Measurements from ENCODE around the gene ANKS3. TPM values are rescaled to one million over a fixed set of nuclear protein-coding genes. Genes with fewer than 3 reads are reported as not detected.

Gene ANKS3
- total RNA-seq = 16.4 TPM
- long read RNA-seq, partial matches to known transcripts = 7 of 55 reads
- long read RNA-seq, other reads (novel, unspliced or antisense) = 45 of 55 reads

GRCh38 chr16:4734063-4734729 is at the start of gene ANKS3, which contains the start of gene DNAAF8:
Gene ANKS3 (minus strand): TSS chr16:4734271. CDS start chr16:4730149, 4,122 bp downstream.
Gene DNAAF8 (plus strand): TSS chr16:4734537. CDS start chr16:4736515, 1,978 bp downstream.
- peak; percentile 96 for DNase-seq (ENCODE audit: low spot score)

GRCh38 chr16:4783251-4783950 is 49.3 kb upstream of the ANKS3 start:
- no peak for DNase-seq (ENCODE audit: low spot score)

GRCh38 chr16:4780235-4780634 is 46.2 kb upstream of the ANKS3 start:
- DNase-seq (ENCODE audit: low spot score) = no peak

DNA sequence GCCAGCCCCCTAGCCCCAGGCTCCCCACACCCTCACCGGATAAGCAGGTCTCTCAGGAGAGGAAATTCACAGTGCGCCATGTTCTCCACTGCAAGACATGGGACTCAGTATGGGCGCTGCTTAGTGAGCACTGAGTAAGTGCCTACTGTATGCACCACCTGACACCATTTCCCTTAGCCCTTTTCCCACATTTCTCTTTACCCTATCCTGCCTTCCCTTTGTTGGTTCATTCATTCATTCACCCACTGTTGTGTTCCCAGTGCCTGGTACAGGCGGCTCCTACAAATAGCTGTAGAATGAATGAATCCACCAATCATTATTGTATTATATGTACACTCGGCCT is 44.0 kb upstream of the ANKS3 start:
- no peak for DNase-seq (ENCODE audit: low spot score)

GRCh38 chr16:4777339-4778049 is 43.4 kb upstream of the ANKS3 start:
- no peak for DNase-seq (ENCODE audit: low spot score)

DNA sequence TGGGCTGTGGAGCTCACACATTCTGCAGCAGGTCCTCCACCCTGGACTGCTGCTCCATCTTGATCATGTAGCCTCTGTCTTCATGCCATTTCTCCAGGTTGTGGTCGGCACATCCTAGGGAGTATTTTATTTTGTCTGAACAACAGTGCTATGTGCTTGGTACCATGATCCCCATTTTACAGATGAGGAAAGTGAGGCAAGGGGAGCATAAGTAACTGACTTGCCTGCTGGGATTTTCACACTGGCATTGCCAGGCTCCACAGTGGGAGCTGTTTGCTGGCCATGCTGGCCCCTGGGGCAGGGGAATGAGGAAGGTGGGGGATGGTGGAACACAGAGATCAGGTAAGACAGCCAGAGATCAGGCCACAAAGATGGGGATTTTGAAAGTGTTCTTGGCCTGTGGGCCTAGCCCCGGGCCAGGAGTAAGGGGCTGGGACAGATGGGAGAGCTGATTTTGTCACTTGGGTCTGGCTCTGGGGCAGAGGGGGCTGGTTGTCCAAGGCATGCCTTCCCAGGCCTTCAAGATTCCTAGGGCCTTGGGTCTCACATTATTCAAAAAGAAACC is 42.2 kb upstream of the ANKS3 start:
- no peak for DNase-seq (ENCODE audit: low spot score)

DNA sequence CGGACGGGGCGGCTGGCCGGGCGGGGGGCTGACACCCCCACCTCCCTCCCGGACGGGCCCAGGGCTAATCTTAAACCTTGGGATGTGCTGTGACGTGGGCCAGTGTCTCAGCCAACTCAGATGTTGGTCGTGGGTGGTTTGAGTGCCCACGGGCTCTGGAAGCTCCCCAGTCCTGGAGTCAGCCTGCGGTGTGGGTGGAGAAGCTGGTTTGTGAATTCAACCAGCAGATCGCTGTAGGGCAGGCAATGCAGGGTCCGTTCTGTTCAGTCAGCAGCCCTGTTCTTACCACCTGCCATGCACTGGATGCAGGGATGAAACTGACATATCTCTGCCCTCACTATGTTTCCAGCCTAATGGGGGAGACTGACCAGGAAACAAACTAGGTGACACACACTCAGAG is 40.9 kb upstream of the ANKS3 start:
- DNase-seq (ENCODE audit: low spot score) = no peak

GRCh38 chr16:4772351-4772750 is 38.3 kb upstream of the ANKS3 start:
- DNase-seq (ENCODE audit: low spot score) = no peak

GRCh38 chr16:4771646-4772045 is 37.6 kb upstream of the ANKS3 start:
- DNase-seq (ENCODE audit: low spot score) = no peak

DNA sequence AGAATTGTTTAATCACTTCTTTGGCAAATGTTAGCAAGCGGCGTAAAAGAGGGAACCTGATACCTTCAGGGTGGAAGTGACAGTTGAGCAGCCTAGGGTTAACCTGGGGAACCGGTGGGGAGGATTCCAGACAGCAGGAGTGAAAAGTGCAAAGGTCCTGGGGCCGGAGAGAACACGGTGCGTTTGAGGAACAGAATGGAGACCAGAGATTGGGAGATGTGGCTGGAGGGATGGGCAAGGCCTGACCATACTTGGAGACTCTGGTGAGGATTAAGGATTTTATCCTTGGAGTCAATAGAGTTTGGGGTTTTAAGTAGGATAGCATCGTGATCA is 35.2 kb upstream of the ANKS3 start:
- no peak for DNase-seq (ENCODE audit: low spot score)

DNA sequence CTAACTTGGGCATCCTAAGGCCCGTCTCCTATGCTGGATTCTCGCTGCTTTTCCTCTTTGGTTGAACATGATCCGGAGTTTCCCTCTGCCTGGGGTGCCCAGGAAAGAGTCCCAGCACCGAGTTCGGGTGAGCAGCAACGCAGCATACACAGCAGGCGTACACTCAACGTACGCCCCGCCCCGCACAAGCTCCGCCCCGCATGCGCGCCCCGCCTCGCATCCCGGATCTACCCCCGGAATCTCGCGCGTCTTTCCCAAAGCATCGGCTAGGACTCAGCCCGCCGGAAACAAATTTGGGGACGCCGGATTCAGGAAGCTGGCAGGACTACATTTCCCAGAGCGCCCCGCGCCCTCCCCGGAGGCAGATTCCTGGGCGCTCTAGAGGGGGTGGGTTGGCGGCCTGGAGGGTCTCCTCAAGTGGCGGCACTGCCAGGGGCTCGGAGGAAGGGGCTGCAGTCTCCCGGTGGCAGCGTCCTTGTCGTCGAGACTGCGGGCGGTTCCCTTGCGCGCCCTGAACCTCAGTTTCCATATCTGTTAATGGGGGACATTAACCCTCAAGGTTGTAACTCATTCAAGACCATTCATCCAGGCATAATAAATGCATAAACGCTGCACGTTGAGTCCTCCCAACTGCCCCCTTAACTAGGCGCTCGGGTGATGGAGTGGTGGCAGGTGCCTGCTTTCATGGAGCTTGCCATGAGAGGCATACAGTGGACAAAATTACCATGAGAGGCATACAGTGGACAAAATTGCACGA is 34.7 kb upstream of the ANKS3 start:
- peak; percentile 97 for DNase-seq (ENCODE audit: low spot score)

DNA sequence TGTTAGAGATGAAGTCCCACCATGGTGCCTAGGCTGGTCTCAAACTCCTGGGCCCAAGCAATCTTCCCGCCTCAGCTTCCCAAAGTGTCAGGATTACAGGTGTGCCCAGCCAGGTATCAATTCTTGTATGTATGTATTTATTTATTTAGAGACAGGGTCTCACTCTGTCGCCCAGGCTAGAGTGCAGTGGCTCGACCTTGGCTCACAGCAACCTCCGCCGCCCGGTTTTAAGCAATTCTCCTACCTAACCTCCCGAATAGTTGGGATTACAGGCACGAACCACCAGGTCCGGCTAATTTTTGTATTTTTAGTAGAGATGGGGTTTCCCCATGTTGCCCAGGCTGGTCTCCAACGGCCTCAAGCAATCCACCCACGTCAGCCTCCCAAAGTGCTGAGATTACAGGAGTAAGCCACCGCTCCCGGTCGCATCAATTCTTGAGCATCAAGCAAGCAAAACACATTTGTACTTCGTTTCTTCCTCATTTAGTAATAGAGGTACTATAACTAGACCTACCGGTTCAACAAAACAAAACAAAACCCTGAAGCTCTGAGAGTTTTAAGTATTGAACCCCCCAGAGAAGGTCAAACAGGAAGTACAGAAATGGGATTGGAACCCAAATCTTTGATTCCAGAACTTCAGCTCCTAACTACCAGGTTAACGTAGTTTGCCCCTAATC is 33.9 kb upstream of the ANKS3 start:
- DNase-seq (ENCODE audit: low spot score) = no peak

- peak; percentile 99 for DNase-seq (ENCODE audit: low spot score)
These were observed 33.0 kb upstream of the ANKS3 start, which contains the start of gene ZNF500 for GRCh38 chr16:4766875-4767628. Gene ZNF500 (minus strand): TSS chr16:4767162. CDS start chr16:4765978, 1,184 bp downstream.

GRCh38 chr16:4765511-4766474 is 31.7 kb upstream of the ANKS3 start:
- no peak for DNase-seq (ENCODE audit: low spot score)

- no peak for DNase-seq (ENCODE audit: low spot score)
These were observed 29.7 kb upstream of the ANKS3 start for GRCh38 chr16:4763791-4764190.

GRCh38 chr16:4762205-4762604 is 28.1 kb upstream of the ANKS3 start:
- DNase-seq (ENCODE audit: low spot score) = no peak

DNA sequence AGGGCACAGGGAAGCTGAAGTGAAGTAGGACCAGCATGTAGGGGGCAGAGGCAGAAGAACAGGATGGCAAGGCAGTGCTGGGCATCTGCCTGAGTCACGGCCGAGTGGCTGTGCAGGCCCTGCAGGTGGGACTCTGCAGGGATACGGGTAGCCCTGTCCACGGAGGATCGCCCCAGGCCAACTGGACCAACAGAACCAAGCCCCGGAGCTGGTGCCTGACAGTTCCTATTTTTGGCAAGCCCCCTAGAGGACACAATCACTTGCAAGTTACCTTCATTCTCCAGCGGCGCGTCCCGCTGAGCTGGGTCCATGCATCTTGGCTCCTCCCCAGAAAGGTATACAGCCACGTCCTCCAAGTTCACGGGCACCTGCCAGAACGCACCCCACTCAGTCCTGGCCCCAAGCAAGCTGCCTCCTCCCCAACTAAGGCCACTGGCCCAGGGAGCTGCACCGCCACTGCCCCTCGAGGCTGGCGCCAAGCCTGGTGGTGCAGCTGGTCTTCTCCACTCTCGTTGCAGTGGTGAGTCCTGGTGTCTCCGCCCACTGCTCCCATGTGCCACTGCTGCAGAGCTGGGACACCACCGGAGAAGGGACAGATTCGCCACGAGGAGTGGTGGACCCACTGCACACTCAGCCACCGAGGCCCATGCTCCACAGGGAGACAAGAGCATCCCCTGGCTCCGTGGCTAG is 26.3 kb upstream of the ANKS3 start:
- DNase-seq (ENCODE audit: low spot score) = no peak

DNA sequence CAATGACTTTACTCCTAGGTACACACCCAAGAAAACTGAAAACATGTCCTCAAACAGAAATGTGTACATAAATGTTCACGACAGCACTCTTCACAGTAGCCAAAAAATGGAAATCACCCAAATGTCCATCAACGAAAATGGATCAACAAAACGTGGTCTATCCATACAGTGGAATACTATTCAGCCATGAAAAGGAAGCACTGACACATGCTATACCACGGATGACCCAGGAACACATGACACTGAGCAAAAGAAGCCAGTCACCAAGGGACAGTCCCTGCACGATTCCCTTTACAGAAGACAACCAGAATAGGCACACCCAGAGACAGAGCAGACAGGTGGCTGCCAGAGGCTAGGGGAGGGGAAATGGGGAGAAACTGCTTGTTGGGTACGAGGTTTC is 21.6 kb upstream of the ANKS3 start:
- no peak for DNase-seq (ENCODE audit: low spot score)

All from mesenteric fat pad (tissue), 1 donor.